OCI-LY3 (cell line): Measurements from ENCODE around the gene EMC6.

Experiments
- H2AFZ ChIP-seq: fragments of 200-600, 300-600 bp; shearing (Covaris generic); 2 replicates; pipeline ENCODE4 v1.6.0; 2014; ENCODE audit warnings: antibody characterized with exemption, low read depth, low read length
- H3K27ac ChIP-seq: fragments of 200-600, 300-600 bp; sonication (generic); 2 replicates; pipeline ENCODE4 v1.5.1; 2014; ENCODE audit warnings: mild to moderate bottlenecking, low read length, moderate library complexity, mixed read lengths
- H3K27me3 ChIP-seq: fragments of 200-600, 300-600 bp; sonication (generic); 2 replicates; pipeline ENCODE4 v1.6.1; 2014; ENCODE audit warnings: low read depth, low read length, mixed read lengths
- H3K36me3 ChIP-seq: fragments of 200-600, 300-600 bp; sonication (generic); replicated peaks from 2 replicates; pipeline ENCODE3; 2014; ENCODE audit warnings: low read depth, low read length, mixed read lengths
- H3K4me1 ChIP-seq: fragments of 300-600, 200-600 bp; sonication (generic); 2 replicates; pipeline ENCODE4 v1.6.1; 2014; ENCODE audit warnings: low read length, mixed read lengths
- H3K4me2 ChIP-seq: fragments of 200-600, 300-600 bp; sonication (generic); 2 replicates; pipeline ENCODE4 v1.6.1; 2014; ENCODE audit warnings: low read length, mixed read lengths
- H3K4me3 ChIP-seq: fragments of 300-600, 200-600 bp; sonication (generic); 2 replicates; pipeline ENCODE4 v1.5.1; 2014; ENCODE audit warnings: antibody characterized with exemption, mild to moderate bottlenecking, low read length, moderate library complexity
- H3K79me2 ChIP-seq: fragments of 300-600, 200-600 bp; shearing (Covaris generic); 2 replicates; pipeline ENCODE4 v1.6.1; 2014; ENCODE audit warnings: mild to moderate bottlenecking, low read length, mixed read lengths
- H3K9ac ChIP-seq: fragments of 300-600, 200-600 bp; shearing (Covaris generic); 2 replicates; pipeline ENCODE4 v1.6.0; 2014; ENCODE audit warnings: mild to moderate bottlenecking, low read length, moderate library complexity
- H3K9me3 ChIP-seq: fragments of 200-600, 300-600 bp; shearing (Covaris generic); 2 replicates; pipeline ENCODE4 v1.6.1; 2014; ENCODE audit warnings: low read length, mixed read lengths; ENCODE audit not compliant: insufficient read depth
- H4K20me1 ChIP-seq: fragments of 200-600, 300-600 bp; sonication (generic); 2 replicates; pipeline ENCODE4 v1.6.1; 2016; ENCODE audit warnings: low read length, mixed read lengths; ENCODE audit not compliant: insufficient read depth
- EZH2phosphoT487 ChIP-seq: fragments of 200-600 bp; shearing (Covaris generic); IDR thresholded peaks from 2 replicates; pipeline ENCODE4 v1.6.1; 2018; ENCODE audit warnings: antibody characterized with exemption, mixed run types, low read depth
- TF ChIP-seq, protein P1 (sequence below): fragments of 200-600, 300-600 bp; sonication (generic); IDR thresholded peaks from 2 replicates; pipeline ENCODE4 v1.5.1; 2014; ENCODE audit warnings: antibody characterized with exemption, low read length, low read depth

EMC6 gene

DNA sequence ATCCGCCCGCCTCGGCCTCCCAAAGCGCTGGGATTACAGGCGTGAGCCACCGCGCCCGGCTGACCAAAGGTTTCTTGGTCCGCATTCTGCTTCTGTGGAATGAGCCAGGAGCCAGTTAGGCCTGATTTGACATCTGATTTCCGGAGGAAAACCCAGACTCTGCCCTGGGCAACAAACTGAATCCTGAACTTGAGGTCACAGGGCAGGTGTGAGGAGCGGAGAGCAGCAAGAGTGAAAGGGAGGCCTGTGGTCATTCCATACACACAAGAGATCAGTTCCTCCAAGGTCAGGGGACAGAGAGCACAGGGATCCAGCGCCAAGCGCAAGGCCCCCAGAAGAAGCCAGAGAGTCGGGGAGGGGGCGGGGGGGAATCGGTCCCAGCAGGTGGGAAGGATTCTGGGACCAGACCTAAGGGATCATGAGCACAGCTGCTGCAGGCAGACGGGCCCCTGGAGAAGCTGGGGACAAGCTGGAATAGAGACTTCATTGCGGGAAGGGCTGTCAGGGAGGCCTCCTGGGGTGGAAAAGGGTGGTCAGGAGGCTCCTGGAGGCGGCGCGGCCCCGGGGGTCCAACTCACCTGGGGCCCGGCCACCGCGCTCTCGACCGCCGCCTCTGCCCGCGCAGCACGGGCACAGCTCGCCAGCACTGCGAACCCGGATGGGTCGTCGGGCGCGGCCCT is 33.0 kb upstream of the EMC6 start:
- TF ChIP-seq EZH2phosphoT487 = no peak
- TF ChIP-seq, protein P1, sequence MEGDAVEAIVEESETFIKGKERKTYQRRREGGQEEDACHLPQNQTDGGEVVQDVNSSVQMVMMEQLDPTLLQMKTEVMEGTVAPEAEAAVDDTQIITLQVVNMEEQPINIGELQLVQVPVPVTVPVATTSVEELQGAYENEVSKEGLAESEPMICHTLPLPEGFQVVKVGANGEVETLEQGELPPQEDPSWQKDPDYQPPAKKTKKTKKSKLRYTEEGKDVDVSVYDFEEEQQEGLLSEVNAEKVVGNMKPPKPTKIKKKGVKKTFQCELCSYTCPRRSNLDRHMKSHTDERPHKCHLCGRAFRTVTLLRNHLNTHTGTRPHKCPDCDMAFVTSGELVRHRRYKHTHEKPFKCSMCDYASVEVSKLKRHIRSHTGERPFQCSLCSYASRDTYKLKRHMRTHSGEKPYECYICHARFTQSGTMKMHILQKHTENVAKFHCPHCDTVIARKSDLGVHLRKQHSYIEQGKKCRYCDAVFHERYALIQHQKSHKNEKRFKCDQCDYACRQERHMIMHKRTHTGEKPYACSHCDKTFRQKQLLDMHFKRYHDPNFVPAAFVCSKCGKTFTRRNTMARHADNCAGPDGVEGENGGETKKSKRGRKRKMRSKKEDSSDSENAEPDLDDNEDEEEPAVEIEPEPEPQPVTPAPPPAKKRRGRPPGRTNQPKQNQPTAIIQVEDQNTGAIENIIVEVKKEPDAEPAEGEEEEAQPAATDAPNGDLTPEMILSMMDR = no peak
- Histone ChIP-seq H3K9me3 (no peaks in the 10 kb centered on the region), H2AFZ (peak overlapping the region; percentile 19; the same call in 1 of the 2 replicates), H3K36me3 (no peaks in the 10 kb centered on the region), H3K79me2 (no peaks in the 10 kb centered on the region), H3K27ac (no peak overlapping the region), H3K9ac (peak overlapping the region; percentile 74), H3K4me3 (peak overlapping the region; percentile 86), H3K27me3 (no peaks in the 10 kb centered on the region), H4K20me1 (no peaks in the 10 kb centered on the region), H3K4me2 (peak overlapping the region; percentile 90), H3K4me1 (peaks cover 8% of the 10 kb centered on the region)

DNA sequence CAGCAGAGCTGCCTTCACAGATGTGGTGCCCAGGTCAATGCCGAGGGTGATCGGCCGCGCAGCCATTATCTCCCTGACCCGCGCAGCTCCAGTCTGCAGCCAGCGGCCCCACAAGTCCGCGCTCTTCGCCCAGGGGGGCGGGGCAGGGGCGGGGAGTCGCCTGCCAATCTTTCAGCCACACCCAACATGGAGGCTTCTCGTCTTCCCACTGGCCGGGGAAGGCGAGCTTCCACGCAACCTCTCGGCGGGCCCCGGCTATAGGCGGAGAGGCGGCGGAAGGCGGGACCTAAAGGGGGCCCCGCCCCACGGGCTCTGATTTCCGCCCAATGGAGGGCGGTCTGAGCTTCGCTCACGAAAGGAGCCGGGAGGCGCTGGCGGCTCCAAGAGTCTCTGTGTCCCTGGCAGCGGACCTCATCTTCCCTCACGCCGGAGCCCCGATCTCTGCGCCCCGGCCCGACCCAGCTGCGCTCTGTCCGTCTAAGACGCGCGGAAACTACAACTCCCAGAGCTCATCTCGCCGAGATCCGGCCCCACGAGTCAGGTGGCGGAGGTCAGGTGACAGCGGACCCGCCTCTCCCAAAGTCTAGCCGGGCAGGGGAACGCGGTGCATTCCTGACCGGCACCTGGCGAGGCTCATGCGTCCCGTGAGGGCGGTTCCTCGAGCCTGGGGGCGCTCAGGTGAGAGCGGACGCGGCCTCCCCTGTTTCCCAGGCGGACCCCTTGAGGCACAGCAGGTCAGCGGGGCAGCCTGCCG is 32.3 kb upstream of the EMC6 start, which contains the start of the genes CTNS and SHPK:
CTNS (plus strand) TSS at position 607 of the 754 bp plus-strand sequence. CDS start 3,447 bp downstream, outside the sequence.
SHPK (minus strand) TSS at position 97 of the 754 bp plus-strand sequence; CDS start at position 66, 31 bp downstream.
- H3K4me2 ChIP-seq = peak within 1 kb of the TSS; percentile 90

DNA sequence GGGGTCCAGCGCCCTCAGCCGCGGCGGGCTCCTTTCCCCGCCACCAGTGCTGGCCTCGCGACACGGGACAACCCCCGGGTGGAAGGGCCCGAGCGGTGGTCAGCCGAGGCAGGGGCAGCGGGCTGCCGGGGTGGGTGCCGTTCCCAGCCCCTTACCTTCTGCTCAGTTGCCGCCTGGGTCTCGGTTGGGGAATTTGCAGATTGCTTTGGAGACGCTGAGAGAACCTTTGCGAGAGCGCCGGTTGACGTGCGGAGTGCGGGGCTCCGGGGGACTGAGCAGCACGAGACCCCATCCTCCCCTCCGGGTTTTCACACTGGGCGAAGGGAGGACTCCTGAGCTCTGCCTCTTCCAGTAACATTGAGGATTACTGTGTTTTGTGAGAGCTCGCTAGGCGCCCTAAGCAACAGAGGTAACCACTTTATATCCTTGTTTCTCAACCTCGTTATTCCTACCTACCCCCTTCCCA is 31.7 kb upstream of the EMC6 start:
- Histone ChIP-seq H3K9me3 (no peaks in the 10 kb centered on the region), H3K27ac (no peak overlapping the region), H3K36me3 (no peaks in the 10 kb centered on the region), H4K20me1 (no peaks in the 10 kb centered on the region), H3K27me3 (no peaks in the 10 kb centered on the region), H2AFZ (peak overlapping the region; percentile 71; the same call in 1 of the 2 replicates), H3K4me2 (peak overlapping the region; percentile 86), H3K9ac (peak overlapping the region; percentile 83), H3K4me3 (peak overlapping the region; percentile 86), H3K79me2 (no peaks in the 10 kb centered on the region), H3K4me1 (peaks cover 8% of the 10 kb centered on the region)
- no peak for TF ChIP-seq EZH2phosphoT487
- TF ChIP-seq, protein P1 = no peak

More for the DNA sequence above, 32.3 kb upstream of the EMC6 start, which contains the start of the genes CTNS and SHPK:
- Histone ChIP-seq H3K36me3 (no peaks in the 10 kb centered on the region), H3K9ac (peak within 1 kb of the TSS; percentile 83), H4K20me1 (no peaks in the 10 kb centered on the region), H3K27me3 (no peaks in the 10 kb centered on the region), H3K4me3 (peak within 1 kb of the TSS; percentile 86), H3K79me2 (no peaks in the 10 kb centered on the region), H3K4me1 (peaks cover 8% of the 10 kb centered on the region), H2AFZ (peak within 1 kb of the TSS; percentile 72), H3K27ac (peak within 1 kb of the TSS; percentile 75), H3K9me3 (no peaks in the 10 kb centered on the region)
- TF ChIP-seq EZH2phosphoT487 = no peak
- TF ChIP-seq, protein P1 = no peak

DNA sequence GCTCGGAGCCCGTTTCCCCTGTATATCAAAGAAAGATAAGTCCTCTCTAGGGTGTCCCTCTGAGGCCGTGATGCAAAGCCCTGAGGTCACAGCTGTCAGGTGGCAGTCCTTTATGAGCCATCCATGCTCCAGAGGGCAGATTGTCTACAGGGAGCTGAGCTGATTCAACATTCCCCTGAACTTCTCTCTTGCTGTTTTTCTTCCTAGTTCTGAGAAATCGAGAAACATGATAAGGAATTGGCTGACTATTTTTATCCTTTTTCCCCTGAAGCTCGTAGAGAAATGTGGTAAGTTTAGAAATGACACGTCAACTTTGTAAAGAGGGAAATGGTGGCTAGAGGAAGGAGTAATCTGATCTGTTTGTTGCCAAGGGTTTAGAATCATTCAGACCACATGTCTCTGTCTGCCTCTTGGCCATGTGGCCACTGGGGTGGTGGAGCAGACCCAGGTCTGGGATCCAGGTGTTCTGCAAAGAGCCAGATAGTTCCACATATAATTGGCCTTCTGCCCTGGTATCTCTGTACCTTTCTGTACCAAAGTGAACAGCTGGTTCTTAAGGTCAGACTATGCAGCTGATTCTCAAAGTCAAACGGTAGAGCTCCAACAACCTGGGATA is 28.5 kb upstream of the EMC6 start:
- TF ChIP-seq EZH2phosphoT487 = no peak
- TF ChIP-seq, protein P1 = no peak
- Histone ChIP-seq H3K4me3 (no peak overlapping the region), H3K4me2 (peak overlapping the region; percentile 9; the same call in 1 of the 2 replicates), H3K79me2 (no peaks in the 10 kb centered on the region), H3K27me3 (no peaks in the 10 kb centered on the region), H3K9ac (no peak overlapping the region), H3K36me3 (no peaks in the 10 kb centered on the region), H3K27ac (no peak overlapping the region), H4K20me1 (no peaks in the 10 kb centered on the region), H3K4me1 (peaks cover 8% of the 10 kb centered on the region), H3K9me3 (no peaks in the 10 kb centered on the region), H2AFZ (no peak overlapping the region)
